ENCODE data around the gene ISCA1.

GRCh38 chr9:86324308-86324707 is 42.0 kb upstream of the ISCA1 start:
- TF ChIP-seq POLR2A (IDR thresholded peaks at IDR 0.05; ENCODE audit: low read depth, low read length) (no peak), TAF1 (IDR thresholded peaks at IDR 0.05; ENCODE audit: borderline replicate concordance, low read depth, low read length) (no peak), POLR2AphosphoS5 (IDR thresholded peaks at IDR 0.05; ENCODE audit: low read depth, low read length) (no peak)
